Activated B cell treated with CpG ODN at 0.5 μM for 24 hours (primary cell): Measurements from ENCODE around the gene PARVB. TPM values are rescaled to one million over a fixed set of nuclear protein-coding genes. Genes with fewer than 3 reads are reported as not detected.

Source experiments
- ATAC-seq: fragments of 200-7000 bp; cut with Tn5 transposase; one replicate; pipeline ENCODE4 v1.10.0; 2021; ENCODE audit warnings: low read depth, mild to moderate bottlenecking, moderate library complexity
- CTCF ChIA-PET: fragments of 350-600 bp; sonication (Branson Sonifier 250); formaldehyde crosslinking; loops from one replicate; lab custom pipeline; 2021; ENCODE audit warnings: antibody characterized with exemption; lab: Charles Lee
- POLR2A ChIA-PET: fragments of 350-600 bp; sonication (Branson Sonifier 250); formaldehyde crosslinking; loops from one replicate; lab custom pipeline; 2021; ENCODE audit warnings: antibody characterized with exemption; lab: Charles Lee
- DNase-seq: peaks from one replicate; pipeline ENCODE4 v3.0.0; 2022
- H3K27ac Mint-ChIP-seq: one replicate; pipeline ENCODE4 v1.8.0; 2020; ENCODE audit warnings: mixed read lengths
- H3K27me3 Mint-ChIP-seq: one replicate; pipeline ENCODE4 v1.8.0; 2021; ENCODE audit warnings: mixed read lengths
- H3K36me3 Mint-ChIP-seq: one replicate; pipeline ENCODE4 v1.8.0; 2021; ENCODE audit warnings: low read depth, mixed read lengths
- H3K4me1 Mint-ChIP-seq: one replicate; pipeline ENCODE4 v1.8.0; 2021; ENCODE audit warnings: mixed read lengths
- H3K4me3 Mint-ChIP-seq: one replicate; pipeline ENCODE4 v1.8.0; 2020; ENCODE audit warnings: mild to moderate bottlenecking, mixed read lengths
- H3K9me3 Mint-ChIP-seq: one replicate; pipeline ENCODE4 v1.8.0; 2020; ENCODE audit warnings: mixed read lengths
- CTCF ChIP-seq: fragments of 200-600 bp; IDR thresholded peaks from one replicate; pipeline ENCODE4 v1.8.0; 2022; ENCODE audit warnings: antibody characterized with exemption, mild to moderate bottlenecking
- intact Hi-C: fragments of 100-400 bp; cut with micrococcal nuclease; formaldehyde crosslinking; loops from one replicate; pipeline ENCODE4 v1.15.1; 2024
- total RNA-seq: library from RNA; stranded (reverse); gene quantifications from 2 replicates; pipeline ENCODE4 v1.2.3, GENCODE V29; 2022

PARVB gene
- total RNA-seq, 1 donor from 2014 or later: 53.5 TPM

GRCh38 chr22:43996170-43996980 lies 27.7 kb upstream of the PARVB start:
- POLR2A ChIA-PET: interaction anchor here (0.6 to 5.8 kb wide), 7 partner anchors 29 to 566 kb away, joined by 3 to 61 read pairs (median 5); partner anchors contain the start of genes PARVB and SAMM50
- no peak for TF ChIP-seq CTCF
- no peaks in the 10 kb centered on the region for H3K9me3 Mint-ChIP-seq
- peak overlapping the region; percentile 94 for H3K27ac Mint-ChIP-seq
- peaks cover 65% of the 10 kb centered on the region for H3K36me3 Mint-ChIP-seq
- peak overlapping the region; percentile 90 for H3K4me3 Mint-ChIP-seq
- CTCF ChIA-PET: interaction anchor here (0.7 to 11.3 kb wide), 7 partner anchors 13 to 630 kb away, joined by 3 to 537 read pairs (median 3); partner anchors contain the start of gene PARVB
- intact Hi-C loops: loop anchor here (1.0 to 5.0 kb wide), 5 partner anchors 29 to 186 kb away; partner anchors contain the start of genes PARVG and SAMM50
- H3K27me3 Mint-ChIP-seq: no peaks in the 10 kb centered on the region
- ATAC-seq: peak; percentile 81
- peaks cover 66% of the 10 kb centered on the region for H3K4me1 Mint-ChIP-seq
- peak; percentile 66 for DNase-seq

GRCh38 chr22:43996981-43997265 lies 27.2 kb upstream of the PARVB start:
- no peak for DNase-seq
- Mint-ChIP-seq H3K4me1 (peaks cover 66% of the 10 kb centered on the region), H3K4me3 (peak overlapping the region; percentile 90), H3K36me3 (peaks cover 59% of the 10 kb centered on the region), H3K27ac (peak overlapping the region; percentile 94), H3K9me3 (no peaks in the 10 kb centered on the region), H3K27me3 (no peaks in the 10 kb centered on the region)
- TF ChIP-seq CTCF: no peak
- POLR2A ChIA-PET: interaction anchor here (1.6 to 5.8 kb wide), 3 partner anchors 29 to 89 kb away, joined by 9 to 61 read pairs (median 43); partner anchors contain the start of gene PARVB
- intact Hi-C loops: loop anchor here (1.0 to 5.0 kb wide), 5 partner anchors 28 to 185 kb away; partner anchors contain the start of genes PARVG and SAMM50
- CTCF ChIA-PET: interaction anchor here (1.3 to 11.3 kb wide), 2 partner anchors 27 to 88 kb away, joined by 5 to 537 read pairs; partner anchors contain the start of gene PARVB
- ATAC-seq: no peak

GRCh38 chr22:43998679-43999264 lies 25.3 kb upstream of the PARVB start:
- no peak for ATAC-seq
- DNase-seq: no peak
- Mint-ChIP-seq H3K27me3 (no peaks in the 10 kb centered on the region), H3K4me3 (no peak overlapping the region), H3K36me3 (peaks cover 45% of the 10 kb centered on the region), H3K4me1 (peaks cover 58% of the 10 kb centered on the region), H3K9me3 (no peaks in the 10 kb centered on the region), H3K27ac (no peak overlapping the region)
- intact Hi-C loops: loop anchor here (5.0 kb wide), 1 partner anchor 184 kb away; the partner anchor contains the start of gene PARVG
- ChIA-PET POLR2A (interaction anchor here (1.6 kb wide), 1 partner anchor 25 kb away, joined by 8 read pairs; the partner anchor contains the start of gene PARVB), CTCF (interaction anchor here (11.3 kb wide), 1 partner anchor 86 kb away, joined by 537 read pairs; no protein-coding TSS in a partner anchor)
- TF ChIP-seq CTCF: no peak

- Mint-ChIP-seq H3K27ac (no peak overlapping the region), H3K4me3 (no peak overlapping the region), H3K9me3 (no peaks in the 10 kb centered on the region), H3K36me3 (peaks cover 40% of the 10 kb centered on the region), H3K4me1 (peaks cover 54% of the 10 kb centered on the region), H3K27me3 (no peaks in the 10 kb centered on the region)
- CTCF ChIA-PET: interaction anchor here (11.3 kb wide), 1 partner anchor 86 kb away, joined by 537 read pairs; no protein-coding TSS in a partner anchor
- no peak for TF ChIP-seq CTCF
- intact Hi-C loops: loop anchor here (5.0 kb wide), 1 partner anchor 183 kb away; the partner anchor contains the start of gene PARVG
- POLR2A ChIA-PET: interaction anchor here (1.1 to 1.6 kb wide), 2 partner anchors 25 to 35 kb away, joined by 8 to 12 read pairs; partner anchors contain the start of gene PARVB
- DNase-seq (no peak), ATAC-seq (no peak)
These were observed 24.7 kb upstream of the PARVB start for GRCh38 chr22:43999378-43999777.
